HG03135 (cell line): ENCODE results near the gene NT5C1A.

Experiments
- ATAC-seq: cut with Tn5 transposase; IDR thresholded peaks from one replicate; pipeline ENCODE4 v1.9.1; 2021; ENCODE audit warnings: mild to moderate bottlenecking, moderate library complexity; ENCODE audit not compliant: unreplicated experiment

The NT5C1A gene

GRCh38 chr1:39671793-39672550 lies at the start of gene NT5C1A:
TSS of gene NT5C1A (minus strand) at chr1:39672107. CDS start at chr1:39672038, 69 bp downstream.
- no peak for ATAC-seq

DNA sequence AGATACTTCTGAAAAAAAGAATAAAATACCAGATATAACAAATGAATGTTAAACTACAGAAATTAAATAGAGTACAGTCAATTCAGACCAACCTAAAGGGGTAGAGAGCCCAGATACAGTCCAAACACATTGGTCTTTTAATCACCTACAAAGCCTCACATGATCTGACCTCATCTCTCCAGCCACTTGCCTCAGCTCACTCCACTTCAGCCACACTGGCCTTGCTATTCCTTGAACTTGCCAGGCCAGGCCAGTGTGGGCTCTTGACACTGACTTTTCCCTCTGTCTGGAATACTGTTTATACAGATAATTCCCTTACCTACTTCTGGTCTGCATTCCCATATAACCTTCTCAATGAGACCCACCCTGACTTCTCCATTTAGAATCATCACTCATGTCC lies 49.8 kb upstream of the NT5C1A start:
- ATAC-seq = no peak

DNA sequence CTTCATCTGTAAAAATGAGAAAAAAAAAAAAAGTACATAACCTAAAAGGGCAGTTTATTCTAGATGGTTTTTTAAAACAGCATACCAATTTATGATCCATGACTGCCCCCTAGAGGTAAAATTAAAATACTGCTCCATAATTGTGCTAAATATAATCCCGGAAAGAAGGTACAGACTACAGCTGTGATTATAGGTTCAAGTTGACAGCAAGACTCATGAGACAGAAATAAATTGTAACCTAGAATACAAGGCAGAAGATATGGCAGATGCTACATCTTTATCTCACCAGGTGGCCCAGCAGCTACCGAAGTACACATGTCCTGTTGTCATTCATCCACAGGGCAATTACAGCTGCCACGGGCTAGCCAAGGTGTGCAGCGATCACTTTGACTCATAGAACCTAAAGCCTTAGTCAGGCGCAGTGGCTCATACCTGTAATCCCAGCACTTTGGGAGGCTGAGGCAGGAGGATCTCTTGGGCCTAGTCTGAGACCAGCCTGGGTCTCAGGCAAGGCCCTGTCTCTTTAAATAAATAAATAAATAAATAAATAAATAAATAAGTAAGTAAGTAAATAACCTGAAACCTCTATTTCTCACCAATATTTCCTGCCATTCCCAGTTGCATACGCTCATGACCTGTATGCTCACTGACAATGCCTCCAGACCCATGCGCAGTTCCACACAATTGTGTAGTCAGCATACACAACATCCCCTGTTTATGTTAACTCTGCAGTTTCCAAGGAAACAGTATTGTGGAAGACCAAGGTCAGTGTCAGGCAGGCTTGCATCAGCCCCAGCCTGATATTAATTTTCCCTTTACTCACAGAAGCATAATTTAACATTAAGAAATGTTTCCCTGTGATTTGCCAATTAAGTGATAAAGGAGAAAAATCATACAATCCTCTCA lies 48.4 kb upstream of the NT5C1A start:
- no peak for ATAC-seq

DNA sequence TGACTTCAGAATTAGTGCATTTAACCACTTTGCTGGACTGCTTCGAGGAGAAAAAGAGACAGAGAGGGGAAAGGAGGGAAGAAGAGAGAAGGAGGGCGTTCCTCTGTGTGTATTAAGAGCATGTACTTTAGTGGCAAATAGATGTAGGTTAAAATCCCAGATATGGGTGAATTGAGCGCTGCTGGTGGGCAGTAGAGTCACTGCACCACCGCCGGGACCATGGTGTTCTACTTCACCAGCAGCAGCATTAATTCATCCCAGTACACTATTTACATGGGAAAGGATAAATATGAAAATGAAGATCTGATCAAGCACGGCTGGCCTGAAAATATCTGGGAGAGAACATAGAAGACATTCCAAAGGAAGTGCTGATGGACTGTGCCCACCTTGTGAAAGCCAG lies 45.9 kb upstream of the NT5C1A start:
- no peak for ATAC-seq

- no peak for ATAC-seq
These were observed 41.6 kb upstream of the NT5C1A start for GRCh38 chr1:39713557-39713956.

GRCh38 chr1:39711966-39712340 lies 40.0 kb upstream of the NT5C1A start:
- ATAC-seq = no peak

- no peak for ATAC-seq
These were observed 39.4 kb upstream of the NT5C1A start for GRCh38 chr1:39711104-39711965.

DNA sequence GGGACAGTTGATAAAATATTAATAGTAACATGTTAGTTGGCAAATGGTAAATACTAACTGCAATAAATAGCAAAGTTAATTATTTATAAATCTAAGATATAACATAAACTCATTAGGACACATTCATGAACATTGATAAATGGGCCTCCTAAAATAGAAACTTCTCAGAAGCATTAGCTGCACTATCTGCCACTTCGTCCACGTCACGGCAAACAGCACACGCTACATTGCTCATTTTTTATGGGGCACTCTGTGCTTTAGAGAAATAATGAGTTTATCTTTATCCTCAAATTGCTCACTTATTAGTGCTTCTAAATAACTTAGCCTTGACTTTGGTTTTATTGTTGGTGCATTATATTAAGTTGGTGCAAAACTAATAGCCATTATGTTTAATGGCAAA lies 35.6 kb upstream of the NT5C1A start:
- no peak for ATAC-seq

DNA sequence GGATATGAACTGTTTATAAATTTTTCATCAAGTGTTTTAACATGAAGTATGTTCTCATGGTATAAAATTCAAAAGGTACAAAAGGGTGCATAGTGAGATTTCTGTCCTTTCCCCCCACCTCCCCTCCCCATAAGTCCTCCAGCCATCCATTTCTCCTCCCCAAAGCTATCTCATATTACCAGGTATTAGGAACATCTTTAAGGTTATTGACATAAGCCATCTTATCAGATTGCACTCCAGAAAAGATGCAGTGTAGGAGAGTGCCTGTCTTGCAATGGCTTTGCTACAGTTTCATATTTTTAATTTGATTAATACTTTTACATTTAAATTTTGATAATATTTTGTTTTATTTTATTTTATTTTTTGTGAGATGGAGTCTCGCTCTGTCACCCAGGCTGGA lies 32.9 kb upstream of the NT5C1A start:
- ATAC-seq = no peak

- no peak for ATAC-seq
These were observed 29.1 kb upstream of the NT5C1A start for GRCh38 chr1:39701049-39701439.

- no peak for ATAC-seq
These were observed 28.4 kb upstream of the NT5C1A start for GRCh38 chr1:39700348-39700747.

DNA sequence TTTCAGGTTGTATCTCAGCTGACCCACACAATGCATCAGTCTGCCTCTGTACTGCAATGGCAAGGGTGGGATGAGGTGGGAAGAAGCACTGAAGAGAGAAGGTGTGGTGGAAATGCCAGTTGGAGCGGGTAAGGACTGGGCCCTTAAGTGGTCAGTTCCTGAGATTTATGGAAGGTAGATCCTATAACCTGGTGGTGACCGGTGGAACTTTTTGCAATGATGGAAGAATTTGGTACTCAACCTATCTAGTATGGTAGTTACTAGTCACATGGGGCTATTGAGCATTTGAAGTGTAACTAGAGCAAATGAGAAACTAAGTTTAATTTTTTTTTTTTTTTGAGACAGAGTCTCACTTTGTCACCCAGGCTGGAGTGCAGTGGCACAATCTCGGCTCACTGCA lies 27.5 kb upstream of the NT5C1A start:
- no peak for ATAC-seq

DNA sequence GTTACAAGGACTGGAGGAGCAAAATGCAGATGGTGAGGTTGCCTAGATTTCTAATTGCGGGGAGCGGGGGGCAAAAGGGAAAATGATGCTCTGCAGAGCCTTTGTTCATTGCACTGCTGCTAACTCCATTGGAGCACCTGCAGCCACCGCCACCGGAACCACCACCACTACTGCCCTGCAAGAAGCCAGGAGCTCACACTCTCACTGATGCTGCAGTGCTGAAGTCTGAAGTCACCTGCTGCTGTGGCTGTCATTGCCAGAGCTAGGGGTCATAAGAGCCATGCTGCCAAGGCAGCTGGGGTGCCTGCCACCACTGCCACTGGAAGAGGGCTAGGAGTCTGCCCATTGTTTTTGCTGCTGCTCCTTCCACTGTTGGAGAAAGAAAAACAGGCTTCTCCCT lies 26.7 kb upstream of the NT5C1A start:
- no peak for ATAC-seq

DNA sequence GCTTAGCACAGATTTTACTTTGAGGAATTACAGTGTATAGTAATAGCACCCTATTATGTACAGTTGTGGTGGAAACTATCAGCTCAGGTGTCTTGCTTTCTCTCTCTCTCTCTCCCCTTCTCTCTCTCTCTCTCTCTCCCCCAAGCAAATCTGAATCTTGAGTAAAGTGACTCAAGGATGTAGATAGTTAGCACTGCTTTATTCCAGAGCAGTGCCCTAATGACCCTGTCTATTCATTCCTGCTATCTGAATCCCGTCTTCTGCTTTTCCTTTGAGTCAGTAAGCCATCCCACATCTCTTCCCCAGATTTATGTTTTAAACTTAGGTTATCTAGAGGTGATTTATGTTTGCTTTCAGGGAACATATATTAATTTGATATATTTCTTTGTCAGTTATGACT lies 24.5 kb upstream of the NT5C1A start:
- ATAC-seq = no peak

GRCh38 chr1:39695016-39695415 lies 23.1 kb upstream of the NT5C1A start:
- ATAC-seq = no peak

DNA sequence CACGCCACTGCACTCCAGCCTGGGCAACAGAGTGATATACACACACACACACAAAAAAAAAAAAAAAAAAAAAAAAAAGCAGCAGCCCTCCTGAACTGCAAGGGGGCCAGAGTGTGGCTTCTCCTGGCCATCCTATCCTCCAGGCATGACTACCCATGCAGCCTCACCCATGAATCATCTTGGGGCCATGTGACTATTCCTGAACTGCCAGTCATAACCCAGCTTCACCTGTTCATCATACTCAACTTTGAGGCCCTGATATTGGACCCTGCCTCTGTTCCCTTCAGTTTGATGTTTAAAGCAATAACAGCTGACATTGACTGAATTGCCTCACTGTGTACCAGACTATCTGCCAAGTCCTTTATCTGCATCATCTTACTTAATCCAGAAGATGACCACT lies 22.1 kb upstream of the NT5C1A start:
- no peak for ATAC-seq

DNA sequence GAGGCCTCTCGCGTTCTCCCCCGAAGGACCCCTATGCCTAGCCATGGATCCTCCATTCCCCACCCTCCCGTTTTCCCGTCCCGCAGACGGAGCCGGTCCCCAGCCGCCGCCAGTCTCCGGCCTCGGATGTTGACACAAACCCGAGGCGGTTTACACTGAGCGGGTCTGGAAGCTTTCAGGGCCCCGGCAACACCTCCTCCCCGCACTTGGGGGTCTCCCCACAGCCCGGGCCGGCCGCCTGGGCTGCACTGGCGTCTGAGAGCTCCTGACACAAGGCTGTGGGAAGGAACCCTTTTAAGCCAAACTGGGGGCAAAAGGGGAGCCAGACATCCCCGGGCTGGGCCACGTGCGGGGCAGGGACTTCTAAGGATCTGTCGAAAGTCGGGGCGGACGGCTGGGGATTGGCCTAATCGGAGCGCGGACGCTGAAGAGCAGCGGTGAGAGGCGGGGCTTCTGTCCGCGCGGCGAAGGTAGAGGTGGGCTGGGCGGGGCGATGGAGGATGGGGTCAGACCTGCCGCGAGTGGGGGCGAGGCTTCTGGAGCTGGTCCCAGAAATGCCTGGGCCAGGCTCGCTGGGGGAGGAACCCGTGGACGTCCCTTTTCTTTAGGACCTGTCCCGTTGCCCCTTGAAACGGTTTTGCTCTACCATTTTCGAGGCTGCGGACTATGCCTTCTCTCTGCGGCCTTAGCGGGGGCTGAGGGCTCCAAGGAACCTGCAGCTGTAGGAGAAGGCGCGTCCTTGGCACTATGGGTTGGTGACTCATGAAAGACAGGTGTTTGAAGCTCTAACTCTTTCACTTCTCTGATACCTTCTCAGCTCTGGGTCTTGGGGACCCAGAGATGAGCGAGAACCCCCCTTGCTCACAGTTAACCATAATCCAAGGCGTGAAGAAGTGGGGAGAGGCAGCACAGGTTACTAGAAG lies 20.5 kb upstream of the NT5C1A start:
- no peak for ATAC-seq

DNA sequence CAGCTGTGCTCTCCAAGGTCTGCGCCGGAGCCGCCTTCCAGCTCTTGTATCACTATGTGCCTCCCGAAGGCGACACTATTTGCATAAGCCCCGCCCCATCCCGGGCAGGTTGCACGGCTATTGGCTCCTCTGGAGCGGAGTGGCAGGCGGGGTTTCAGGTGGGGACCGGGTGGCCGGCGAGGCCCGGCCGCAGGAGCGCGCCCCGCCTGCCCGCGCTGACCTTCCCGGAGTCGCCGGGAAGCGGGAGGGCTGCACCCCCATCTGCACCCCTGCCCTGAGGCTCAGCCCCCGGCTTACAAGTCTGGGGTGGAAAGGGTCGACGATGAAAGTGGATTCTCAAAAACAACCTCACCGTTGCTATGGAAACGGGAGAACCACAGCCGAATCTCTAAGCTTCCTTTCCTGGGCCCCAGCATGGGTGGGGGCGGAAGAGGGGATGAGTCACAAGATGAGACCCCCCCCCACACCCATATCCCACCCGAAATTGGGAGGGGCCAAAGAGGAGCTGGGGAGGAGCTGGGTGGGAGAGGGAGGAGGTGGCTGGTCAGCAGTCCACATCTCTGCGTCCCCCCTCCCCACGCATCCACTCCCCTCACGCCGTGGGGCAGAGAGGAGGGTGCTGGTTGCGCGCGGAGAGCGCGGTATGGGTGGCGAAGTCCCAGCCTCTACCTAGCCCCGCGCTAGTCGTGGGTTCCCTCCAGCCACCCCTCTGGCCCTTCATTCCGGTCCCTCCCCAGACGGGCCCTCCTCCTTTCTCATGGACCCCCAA lies 19.7 kb upstream of the NT5C1A start, which contains the start of gene HPCAL4:
TSS of gene HPCAL4 (minus strand) at position 51 of the 769 bp plus-strand sequence. CDS start 6,830 bp downstream, outside the sequence.
- ATAC-seq = peak; percentile 93

- ATAC-seq = no peak
These were observed 19.0 kb upstream of the NT5C1A start for GRCh38 chr1:39690794-39691382.
